Activated CD8-positive, alpha-beta memory T cell treated with anti-CD3 and anti-CD28 coated beads for 24 hours (primary cell): Measurements from ENCODE around the gene DUSP22.

Source experiments
- DNase-seq: peaks from one replicate; pipeline ENCODE4 v3.0.0-alpha.2; 2020

DUSP22 gene

GRCh38 chr6:311679-312220 lies 19.5 kb downstream of the DUSP22 start:
- DNase-seq: no peak

- DNase-seq: no peak
These were observed 20.8 kb downstream of the DUSP22 start for GRCh38 chr6:313087-313486.

GRCh38 chr6:313917-314316 lies 21.6 kb downstream of the DUSP22 start:
- no peak for DNase-seq

GRCh38 chr6:314377-314776 lies 22.1 kb downstream of the DUSP22 start:
- no peak for DNase-seq

- no peak for DNase-seq
These were observed 22.9 kb downstream of the DUSP22 start for GRCh38 chr6:315226-315625.

GRCh38 chr6:315921-316752 lies 23.9 kb downstream of the DUSP22 start:
- no peak for DNase-seq

- DNase-seq: no peak
These were observed 24.4 kb downstream of the DUSP22 start for GRCh38 chr6:316753-317038.

- no peak for DNase-seq
These were observed 24.8 kb downstream of the DUSP22 start for GRCh38 chr6:317060-317447.

- DNase-seq: no peak
These were observed 25.3 kb downstream of the DUSP22 start for GRCh38 chr6:317448-318144.

- no peak for DNase-seq
These were observed 26.1 kb downstream of the DUSP22 start for GRCh38 chr6:318243-318890.

- DNase-seq: no peak
These were observed 27.2 kb downstream of the DUSP22 start for GRCh38 chr6:319177-320131.

GRCh38 chr6:320351-321157 lies 28.3 kb downstream of the DUSP22 start:
- DNase-seq: no peak

- no peak for DNase-seq
These were observed 28.8 kb downstream of the DUSP22 start for GRCh38 chr6:321158-321438.

GRCh38 chr6:321536-322258 lies 29.4 kb downstream of the DUSP22 start:
- no peak for DNase-seq

- no peak for DNase-seq
These were observed 30.1 kb downstream of the DUSP22 start for GRCh38 chr6:322259-322930.

- DNase-seq: no peak
These were observed 30.8 kb downstream of the DUSP22 start for GRCh38 chr6:322940-323729.

GRCh38 chr6:323730-324088 lies 31.4 kb downstream of the DUSP22 start:
- no peak for DNase-seq

- no peak for DNase-seq
These were observed 31.9 kb downstream of the DUSP22 start for GRCh38 chr6:324116-324728.

GRCh38 chr6:324729-325125 lies 32.4 kb downstream of the DUSP22 start:
- no peak for DNase-seq
